Measurements from ENCODE around the gene ALK.

Gene ALK

GRCh38 chr2:29921560-29921915 lies at the start of gene ALK:
Gene ALK, minus strand, starts transcription at chr2:29921586. Its CDS starts 927 bp downstream, at chr2:29920659.
- Histone ChIP-seq H3K9me3 (ENCODE audit: insufficient read depth, low read length, severe bottlenecking) (no peaks in the 10 kb centered on the region), H3K36me3 (ENCODE audit: insufficient read depth, low read length) (no peaks in the 10 kb centered on the region), H3K9ac (ENCODE audit: low read depth, low read length) (no peak within 1 kb of the TSS), H3K4me3 (ENCODE audit: low read depth in 1 of 2, low read length in 2 of 2) (no peak within 1 kb of the TSS), H3K4me2 (ENCODE audit: insufficient read depth, low read length) (no peak within 1 kb of the TSS), H2AFZ (ENCODE audit: low read depth, low read length) (no peak within 1 kb of the TSS), H3K79me2 (ENCODE audit: insufficient read depth, low read length) (no peaks in the 10 kb centered on the region), H3K27ac (ENCODE audit: low read length) (no peak within 1 kb of the TSS), H3K4me1 (ENCODE audit: insufficient read depth, low read length) (no peaks in the 10 kb centered on the region), H4K20me1 (ENCODE audit: insufficient read depth, low read length) (no peaks in the 10 kb centered on the region), H3K27me3 (ENCODE audit: insufficient read depth, low read length, poor library complexity) (peaks cover 5% of the 10 kb centered on the region)
- TF ChIP-seq CTCF (IDR thresholded peaks at IDR 0.05; ENCODE audit: borderline replicate concordance, extremely low read depth, low read length, poor library complexity, severe bottlenecking), result no peak
- TF ChIP-seq EZH2 (IDR thresholded peaks at IDR 0.05; ENCODE audit: borderline replicate concordance, low read depth, low read length, severe bottlenecking), result no peak
- DNase-seq (no peak), ATAC-seq (ENCODE audit: insufficient read depth, low read depth) (no peak)

- Histone ChIP-seq H3K27ac (ENCODE audit: low read length) (no peak overlapping the region), H3K9me3 (ENCODE audit: insufficient read depth, low read length, severe bottlenecking) (no peaks in the 10 kb centered on the region), H3K4me2 (ENCODE audit: insufficient read depth, low read length) (no peak overlapping the region), H3K4me1 (ENCODE audit: insufficient read depth, low read length) (no peaks in the 10 kb centered on the region), H3K27me3 (ENCODE audit: insufficient read depth, low read length, poor library complexity) (peaks cover 29% of the 10 kb centered on the region), H2AFZ (ENCODE audit: low read depth, low read length) (no peak overlapping the region), H3K79me2 (ENCODE audit: insufficient read depth, low read length) (no peaks in the 10 kb centered on the region), H4K20me1 (ENCODE audit: insufficient read depth, low read length) (no peaks in the 10 kb centered on the region), H3K9ac (ENCODE audit: low read depth, low read length) (no peak overlapping the region), H3K4me3 (ENCODE audit: low read depth in 1 of 2, low read length in 2 of 2) (no peak overlapping the region), H3K36me3 (ENCODE audit: insufficient read depth, low read length) (no peaks in the 10 kb centered on the region)
- DNase-seq (no peak), ATAC-seq (ENCODE audit: insufficient read depth, low read depth) (no peak)
- TF ChIP-seq CTCF (IDR thresholded peaks at IDR 0.05; ENCODE audit: borderline replicate concordance, extremely low read depth, low read length, poor library complexity, severe bottlenecking) (no peak), EZH2 (IDR thresholded peaks at IDR 0.05; ENCODE audit: borderline replicate concordance, low read depth, low read length, severe bottlenecking) (no peak)
Measured at GRCh38 chr2:29966266-29966665, 44.9 kb upstream of the ALK start.

- Histone ChIP-seq H3K27me3 (ENCODE audit: insufficient read depth, low read length, poor library complexity) (peaks cover 35% of the 10 kb centered on the region), H3K79me2 (ENCODE audit: insufficient read depth, low read length) (no peaks in the 10 kb centered on the region), H3K9me3 (ENCODE audit: insufficient read depth, low read length, severe bottlenecking) (no peaks in the 10 kb centered on the region), H3K4me3 (ENCODE audit: low read depth in 1 of 2, low read length in 2 of 2) (no peak overlapping the region), H3K4me2 (ENCODE audit: insufficient read depth, low read length) (no peak overlapping the region), H4K20me1 (ENCODE audit: insufficient read depth, low read length) (no peaks in the 10 kb centered on the region), H2AFZ (ENCODE audit: low read depth, low read length) (no peak overlapping the region), H3K9ac (ENCODE audit: low read depth, low read length) (no peak overlapping the region), H3K36me3 (ENCODE audit: insufficient read depth, low read length) (no peaks in the 10 kb centered on the region), H3K27ac (ENCODE audit: low read length) (no peak overlapping the region), H3K4me1 (ENCODE audit: insufficient read depth, low read length) (no peaks in the 10 kb centered on the region)
- ATAC-seq (ENCODE audit: insufficient read depth, low read depth), result no peak
- DNase-seq, result no peak
- TF ChIP-seq EZH2 (IDR thresholded peaks at IDR 0.05; ENCODE audit: borderline replicate concordance, low read depth, low read length, severe bottlenecking) (no peak), CTCF (IDR thresholded peaks at IDR 0.05; ENCODE audit: borderline replicate concordance, extremely low read depth, low read length, poor library complexity, severe bottlenecking) (no peak)
Measured at GRCh38 chr2:29963972-29964570, 42.7 kb upstream of the ALK start.

All from DND-41 (cell line).